Tibial nerve (tissue), 3 donors: Measurements from ENCODE around the gene ARSJ.

Experiments used
- POLR2A ChIP-seq, 2 donors: fragments of 450-650 bp; IDR thresholded peaks; one replicate each; pipeline ENCODE4 v1.6.1; 2017; ENCODE audit warnings: antibody characterized with exemption in 2 of 2, mild to moderate bottlenecking in 2 of 2, moderate library complexity in 2 of 2
- TF ChIP-seq, protein P1 (sequence below), 5 experiments: fragments of 200-600 bp in 3 of 5; fragments of 450-650 bp in 2 of 5; sonication (generic) in 3 of 5; IDR thresholded peaks; one replicate each; pipeline ENCODE4 v1.5.1; 2016 to 2019; ENCODE audit warnings: antibody characterized with exemption in 5 of 5, mild to moderate bottlenecking in 3 of 5, moderate library complexity in 2 of 5

DNA sequence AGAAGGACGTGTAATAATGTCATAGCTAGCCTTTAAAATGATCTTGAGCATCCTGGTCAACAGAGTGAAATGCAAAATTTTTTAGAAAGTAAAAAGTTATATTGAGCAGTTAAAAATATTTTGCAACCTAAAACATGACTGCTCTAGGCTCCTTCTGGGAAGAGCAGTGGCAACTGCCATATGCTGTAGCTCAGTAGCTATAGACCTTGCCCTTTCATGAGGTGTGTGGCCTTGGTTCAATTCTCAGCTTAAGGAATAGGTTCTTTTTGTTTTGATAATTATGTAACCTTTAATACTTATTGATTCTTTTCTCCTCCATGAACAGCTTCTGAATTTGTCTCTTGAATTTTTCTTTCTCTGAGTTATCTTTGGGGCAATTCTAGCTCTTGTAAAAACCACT is 105.0 kb downstream of the ARSJ start:
- TF ChIP-seq, protein P1, sequence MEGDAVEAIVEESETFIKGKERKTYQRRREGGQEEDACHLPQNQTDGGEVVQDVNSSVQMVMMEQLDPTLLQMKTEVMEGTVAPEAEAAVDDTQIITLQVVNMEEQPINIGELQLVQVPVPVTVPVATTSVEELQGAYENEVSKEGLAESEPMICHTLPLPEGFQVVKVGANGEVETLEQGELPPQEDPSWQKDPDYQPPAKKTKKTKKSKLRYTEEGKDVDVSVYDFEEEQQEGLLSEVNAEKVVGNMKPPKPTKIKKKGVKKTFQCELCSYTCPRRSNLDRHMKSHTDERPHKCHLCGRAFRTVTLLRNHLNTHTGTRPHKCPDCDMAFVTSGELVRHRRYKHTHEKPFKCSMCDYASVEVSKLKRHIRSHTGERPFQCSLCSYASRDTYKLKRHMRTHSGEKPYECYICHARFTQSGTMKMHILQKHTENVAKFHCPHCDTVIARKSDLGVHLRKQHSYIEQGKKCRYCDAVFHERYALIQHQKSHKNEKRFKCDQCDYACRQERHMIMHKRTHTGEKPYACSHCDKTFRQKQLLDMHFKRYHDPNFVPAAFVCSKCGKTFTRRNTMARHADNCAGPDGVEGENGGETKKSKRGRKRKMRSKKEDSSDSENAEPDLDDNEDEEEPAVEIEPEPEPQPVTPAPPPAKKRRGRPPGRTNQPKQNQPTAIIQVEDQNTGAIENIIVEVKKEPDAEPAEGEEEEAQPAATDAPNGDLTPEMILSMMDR (IDR thresholded peaks at IDR 0.05), result no peak
- TF ChIP-seq POLR2A (IDR thresholded peaks at IDR 0.05), result no peak
